CD4-positive, alpha-beta T cell (primary cell): ENCODE measurements around the gene FYCO1. TPM values are rescaled to one million over a fixed set of nuclear protein-coding genes. Genes with fewer than 3 reads are reported as not detected.
A peak's percentile ranks its signal among the peaks of the same experiment; 100 is the strongest.

Source experiments
- ATAC-seq: fragments of 200-7000 bp; cut with Tn5 transposase; one replicate; pipeline ENCODE4 v1.10.0; 2022; ENCODE audit warnings: mild to moderate bottlenecking; ENCODE audit not compliant: poor library complexity
- CTCF ChIA-PET: fragments of 350-600 bp; sonication (Branson Sonifier 250); formaldehyde crosslinking; loops from one replicate; lab custom pipeline; 2021; ENCODE audit warnings: antibody characterized with exemption, inconsistent platforms; lab: Charles Lee
- POLR2A ChIA-PET: fragments of 350-600 bp; sonication (Branson Sonifier 250); formaldehyde crosslinking; loops from one replicate; lab custom pipeline; 2021; ENCODE audit warnings: antibody characterized with exemption, inconsistent platforms; lab: Charles Lee
- DNase-seq, 14 experiments: peaks; one replicate each; pipeline ENCODE4 v3.0.0-alpha.2; 2013 to 2020; ENCODE audit warnings: mixed read lengths in 2 of 14
- H3K27ac ChIP-seq, 2 donors: one replicate each; pipeline versions ENCODE4 v1.5.1 to v1.7.0; 2013; ENCODE audit warnings: low read length in 2 of 2, low read depth in 1 of 2, mild to moderate bottlenecking in 1 of 2
- H3K27me3 ChIP-seq, 2 experiments: 1 replicate in 1 of 2; 2 replicates in 1 of 2; pipeline versions ENCODE4 v1.6.1 to v1.7.0; 2013; ENCODE audit warnings: low read length in 2 of 2, control low read depth in 1 of 2, mild to moderate bottlenecking in 1 of 2, moderate library complexity in 1 of 2; ENCODE audit not compliant: insufficient read depth in 2 of 2, control insufficient read depth in 1 of 2
- H3K36me3 ChIP-seq: one replicate; pipeline ENCODE4 v1.6.1; 2013; ENCODE audit warnings: low read length, control low read depth; ENCODE audit not compliant: insufficient read depth
- H3K4me1 ChIP-seq: one replicate; pipeline ENCODE4 v1.6.1; 2013; ENCODE audit warnings: low read length, control low read depth; ENCODE audit not compliant: insufficient read depth
- H3K4me3 ChIP-seq: one replicate; pipeline ENCODE4 v1.5.1; 2013; ENCODE audit warnings: mild to moderate bottlenecking, low read length, moderate library complexity
- H3K9me3 ChIP-seq, 2 experiments: 1 replicate in 1 of 2; 2 replicates in 1 of 2; pipeline versions ENCODE4 v1.6.1 to v1.7.0; 2013; ENCODE audit warnings: low read length in 2 of 2, mild to moderate bottlenecking in 2 of 2, control low read depth in 1 of 2, moderate library complexity in 1 of 2; ENCODE audit not compliant: control insufficient read depth in 1 of 2, insufficient read depth in 1 of 2
- H3K27ac Mint-ChIP-seq: one replicate; pipeline ENCODE4 v1.8.0; 2020; ENCODE audit warnings: mixed read lengths
- H3K27me3 Mint-ChIP-seq: one replicate; pipeline ENCODE4 v1.8.0; 2021; ENCODE audit warnings: mixed read lengths
- H3K36me3 Mint-ChIP-seq: one replicate; pipeline ENCODE4 v1.8.0; 2021; ENCODE audit warnings: low read depth, mixed read lengths
- H3K4me1 Mint-ChIP-seq: one replicate; pipeline ENCODE4 v1.8.0; 2021; ENCODE audit warnings: low read depth, mixed read lengths
- H3K4me3 Mint-ChIP-seq: one replicate; pipeline ENCODE4 v1.8.0; 2020; ENCODE audit warnings: mild to moderate bottlenecking, mixed read lengths
- H3K9me3 Mint-ChIP-seq: one replicate; pipeline ENCODE4 v1.8.0; 2020; ENCODE audit warnings: mixed read lengths
- intact Hi-C, 2 experiments: fragments of 100-400 bp; cut with DNase I in 1 of 2; cut with micrococcal nuclease in 1 of 2; formaldehyde crosslinking; loops; one replicate each; pipeline versions ENCODE4 v1.15.1 to v1.9.0; 2023 to 2025; cut with DNase I, micrococcal nuclease
- total RNA-seq, 174 experiments: library from RNA in 2 of 174; stranded (reverse) in 2 of 174; gene quantifications; one replicate each; pipeline ENCODE4 v1.2.3 and lab custom pipeline; 2021 to 2026
- TF ChIP-seq, protein P1 (sequence below): fragments of 200-600 bp; IDR thresholded peaks from one replicate; pipeline ENCODE4 v1.8.0; 2022; ENCODE audit warnings: antibody characterized with exemption, mild to moderate bottlenecking

FYCO1 gene
- total RNA-seq, 2 experiments from 2014 or later, result 17.4 to 20.1 TPM

DNA sequence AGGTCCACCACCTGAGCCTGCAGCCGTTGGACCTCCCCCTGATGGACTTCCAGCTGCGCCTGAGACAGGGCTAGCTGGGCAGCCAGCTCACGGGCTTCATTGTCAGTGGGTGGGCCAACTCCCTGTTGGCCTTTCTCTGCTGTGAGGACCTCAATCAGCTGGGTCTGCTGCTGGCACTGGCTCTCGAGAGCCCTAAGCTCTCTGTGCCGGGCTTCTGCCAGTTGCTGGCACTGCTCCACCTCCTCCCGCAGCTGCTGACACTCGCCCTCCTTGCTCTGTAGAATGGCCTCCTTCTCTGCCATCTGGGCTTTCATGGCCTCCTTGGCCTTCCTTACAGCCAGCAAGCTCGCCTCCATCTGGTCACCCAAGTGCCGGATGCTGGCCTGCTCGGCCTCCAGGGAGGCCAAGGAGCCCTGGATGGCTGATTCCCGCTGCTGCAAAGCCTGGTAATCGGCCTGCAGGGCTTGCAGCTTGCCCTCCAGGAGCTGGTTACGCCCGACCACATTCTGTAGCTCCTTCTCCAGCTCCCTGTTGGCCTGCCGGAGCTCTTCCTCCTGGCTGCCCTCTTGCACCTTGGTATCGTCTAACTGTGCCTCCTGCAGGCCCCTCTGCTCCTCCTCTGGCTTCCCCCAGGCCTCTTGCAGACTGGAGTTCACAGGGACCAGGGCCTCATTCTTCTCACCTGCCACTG is 28.5 kb downstream of the FYCO1 start:
- ChIA-PET CTCF (interaction anchor here (0.9 kb wide), 1 partner anchor 112 kb away, joined by 3 read pairs; no protein-coding TSS in a partner anchor), POLR2A (interaction anchor here (0.9 to 1.8 kb wide), 3 partner anchors 16 to 29 kb away, joined by 3 to 4 read pairs (median 3); partner anchors contain the start of gene FYCO1)
- Histone ChIP-seq H3K27me3 (no peaks in the 10 kb centered on the region), H3K27ac (no peak overlapping the region), H3K9me3 (no peaks in the 10 kb centered on the region), H3K36me3 (peaks cover 82% of the 10 kb centered on the region), H3K4me3 (no peak overlapping the region), H3K4me1 (peaks cover 75% of the 10 kb centered on the region)
- ATAC-seq (no peak), DNase-seq (no peak)
- H3K4me1 Mint-ChIP-seq, result peaks cover 28% of the 10 kb centered on the region
- peaks cover 91% of the 10 kb centered on the region for H3K36me3 Mint-ChIP-seq
- no peak overlapping the region for H3K27ac Mint-ChIP-seq
- H3K4me3 Mint-ChIP-seq, result no peak overlapping the region
- TF ChIP-seq, protein P1, sequence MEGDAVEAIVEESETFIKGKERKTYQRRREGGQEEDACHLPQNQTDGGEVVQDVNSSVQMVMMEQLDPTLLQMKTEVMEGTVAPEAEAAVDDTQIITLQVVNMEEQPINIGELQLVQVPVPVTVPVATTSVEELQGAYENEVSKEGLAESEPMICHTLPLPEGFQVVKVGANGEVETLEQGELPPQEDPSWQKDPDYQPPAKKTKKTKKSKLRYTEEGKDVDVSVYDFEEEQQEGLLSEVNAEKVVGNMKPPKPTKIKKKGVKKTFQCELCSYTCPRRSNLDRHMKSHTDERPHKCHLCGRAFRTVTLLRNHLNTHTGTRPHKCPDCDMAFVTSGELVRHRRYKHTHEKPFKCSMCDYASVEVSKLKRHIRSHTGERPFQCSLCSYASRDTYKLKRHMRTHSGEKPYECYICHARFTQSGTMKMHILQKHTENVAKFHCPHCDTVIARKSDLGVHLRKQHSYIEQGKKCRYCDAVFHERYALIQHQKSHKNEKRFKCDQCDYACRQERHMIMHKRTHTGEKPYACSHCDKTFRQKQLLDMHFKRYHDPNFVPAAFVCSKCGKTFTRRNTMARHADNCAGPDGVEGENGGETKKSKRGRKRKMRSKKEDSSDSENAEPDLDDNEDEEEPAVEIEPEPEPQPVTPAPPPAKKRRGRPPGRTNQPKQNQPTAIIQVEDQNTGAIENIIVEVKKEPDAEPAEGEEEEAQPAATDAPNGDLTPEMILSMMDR, result no peak
- no peaks in the 10 kb centered on the region for H3K9me3 Mint-ChIP-seq
- intact Hi-C loops, result no loop called here
- H3K27me3 Mint-ChIP-seq, result no peaks in the 10 kb centered on the region

GRCh38 chr3:45966371-45966791 is 29.2 kb downstream of the FYCO1 start:
- ChIA-PET POLR2A (interaction anchor here (0.6 to 1.8 kb wide), 4 partner anchors 10 to 29 kb away, joined by 3 to 4 read pairs (median 3); partner anchors contain the start of gene FYCO1), CTCF (interaction anchor here (0.9 kb wide), 1 partner anchor 113 kb away, joined by 3 read pairs; no protein-coding TSS in a partner anchor)
- TF ChIP-seq, protein P1, result no peak
- Mint-ChIP-seq H3K4me1 (peaks cover 28% of the 10 kb centered on the region), H3K27ac (no peak overlapping the region), H3K36me3 (peaks cover 91% of the 10 kb centered on the region), H3K9me3 (no peaks in the 10 kb centered on the region), H3K4me3 (no peak overlapping the region), H3K27me3 (no peaks in the 10 kb centered on the region)
- peaks cover 89% of the 10 kb centered on the region for H3K36me3 ChIP-seq
- H3K4me1 ChIP-seq, result peaks cover 78% of the 10 kb centered on the region
- no peaks in the 10 kb centered on the region for H3K27me3 ChIP-seq
- no peaks in the 10 kb centered on the region for H3K9me3 ChIP-seq
- no peak overlapping the region for H3K4me3 ChIP-seq
- ATAC-seq (no peak), DNase-seq (no peak)
- no peak overlapping the region for H3K27ac ChIP-seq
- intact Hi-C loops, result no loop called here

GRCh38 chr3:45965653-45966052 is 30.0 kb downstream of the FYCO1 start:
- Histone ChIP-seq H3K27me3 (no peaks in the 10 kb centered on the region), H3K4me3 (no peak overlapping the region), H3K9me3 (no peaks in the 10 kb centered on the region), H3K27ac (no peak overlapping the region), H3K4me1 (peaks cover 78% of the 10 kb centered on the region), H3K36me3 (peaks cover 92% of the 10 kb centered on the region)
- Mint-ChIP-seq H3K4me1 (peaks cover 28% of the 10 kb centered on the region), H3K9me3 (no peaks in the 10 kb centered on the region), H3K27ac (peak overlapping the region; percentile 61), H3K4me3 (no peak overlapping the region), H3K27me3 (no peaks in the 10 kb centered on the region), H3K36me3 (peaks cover 91% of the 10 kb centered on the region)
- DNase-seq (peak in 10 of 14 experiments; percentile 16 to 68 (median 32)), ATAC-seq (peak; percentile 47)
- CTCF ChIA-PET, result interaction anchor here (0.6 to 2.9 kb wide), 5 partner anchors 15 to 113 kb away, joined by 3 to 10 read pairs (median 4); no protein-coding TSS in a partner anchor
- TF ChIP-seq, protein P1, result no peak
- intact Hi-C loops, result no loop called here
- POLR2A ChIA-PET, result interaction anchor here (0.6 to 1.5 kb wide), 7 partner anchors 8 to 181 kb away, joined by 3 to 5 read pairs (median 3); no protein-coding TSS in a partner anchor
